Loucy (cell line): Measurements from ENCODE around the gene GRK3.

Source experiments
- H2AFZ ChIP-seq: fragments of 200-600 bp; sonication (generic); 2 replicates; pipeline ENCODE4 v1.6.0; 2016; ENCODE audit warnings: antibody characterized with exemption, mild to moderate bottlenecking, low read length, moderate library complexity
- H3F3A ChIP-seq: fragments of 200-600 bp; 2 replicates; pipeline ENCODE4 v1.6.0; 2016; ENCODE audit warnings: antibody characterized with exemption, low read depth, mild to moderate bottlenecking
- H3K27me3 ChIP-seq: fragments of 200-600 bp; sonication (generic); 2 replicates; pipeline ENCODE4 v1.6.1; 2014; ENCODE audit warnings: low read length, mild to moderate bottlenecking; ENCODE audit not compliant: insufficient read depth, poor library complexity, severe bottlenecking
- H3K36me3 ChIP-seq: fragments of 200-600 bp; sonication (generic); 2 replicates; pipeline ENCODE4 v1.6.1; 2016; ENCODE audit warnings: low read length; ENCODE audit not compliant: insufficient read depth
- H3K4me1 ChIP-seq: fragments of 200-600 bp; sonication (generic); 2 replicates; pipeline ENCODE4 v1.5.1; 2014; ENCODE audit warnings: low read length, mild to moderate bottlenecking; ENCODE audit not compliant: insufficient read depth, poor library complexity, severe bottlenecking
- H3K4me2 ChIP-seq: fragments of 200-600 bp; sonication (generic); 2 replicates; pipeline ENCODE4 v1.6.0; 2014; ENCODE audit warnings: antibody characterized with exemption, low read length, low read depth, mild to moderate bottlenecking; ENCODE audit not compliant: poor library complexity, severe bottlenecking
- H3K4me3 ChIP-seq: fragments of 200-600 bp; sonication (generic); 2 replicates; pipeline ENCODE4 v1.5.1; 2014; ENCODE audit warnings: low read length, mild to moderate bottlenecking, mixed read lengths; ENCODE audit not compliant: poor library complexity, severe bottlenecking
- H3K79me2 ChIP-seq: fragments of 200-600 bp; sonication (generic); 2 replicates; pipeline ENCODE4 v1.6.1; 2014; ENCODE audit warnings: low read length; ENCODE audit not compliant: insufficient read depth
- H3K9ac ChIP-seq: fragments of 200-600 bp; sonication (generic); 2 replicates; pipeline ENCODE4 v1.6.0; 2014; ENCODE audit warnings: mild to moderate bottlenecking, low read depth, low read length, moderate library complexity; ENCODE audit not compliant: poor library complexity, severe bottlenecking
- H3K9me2 ChIP-seq: fragments of 200-600 bp; sonication (generic); replicated peaks from 2 replicates; pipeline ENCODE4 v1.6.1; 2016; ENCODE audit warnings: low read depth, low read length, mixed read lengths
- H3K9me3 ChIP-seq: fragments of 200-600 bp; sonication (generic); 2 replicates; pipeline ENCODE4 v1.6.1; 2014; ENCODE audit warnings: mild to moderate bottlenecking, antibody characterized with exemption, low read length, low read depth; ENCODE audit not compliant: insufficient read depth
- H4K20me1 ChIP-seq: fragments of 200-600 bp; sonication (generic); 2 replicates; pipeline ENCODE4 v1.6.0; 2014; ENCODE audit warnings: antibody characterized with exemption, low read length, mild to moderate bottlenecking; ENCODE audit not compliant: insufficient read depth, poor library complexity, severe bottlenecking
- EZH2phosphoT487 ChIP-seq: fragments of 200-600 bp; IDR thresholded peaks from 2 replicates; pipeline ENCODE4 v1.6.1; 2018; ENCODE audit warnings: antibody characterized with exemption, mild to moderate bottlenecking, moderate library complexity, borderline replicate concordance
- TF ChIP-seq, protein P1 (sequence below): fragments of 200-600 bp; sonication (generic); conservative IDR thresholded peaks from 2 replicates; pipeline ENCODE4 v1.5.1; 2014; ENCODE audit warnings: mild to moderate bottlenecking, antibody characterized with exemption, low read length

Gene GRK3

DNA sequence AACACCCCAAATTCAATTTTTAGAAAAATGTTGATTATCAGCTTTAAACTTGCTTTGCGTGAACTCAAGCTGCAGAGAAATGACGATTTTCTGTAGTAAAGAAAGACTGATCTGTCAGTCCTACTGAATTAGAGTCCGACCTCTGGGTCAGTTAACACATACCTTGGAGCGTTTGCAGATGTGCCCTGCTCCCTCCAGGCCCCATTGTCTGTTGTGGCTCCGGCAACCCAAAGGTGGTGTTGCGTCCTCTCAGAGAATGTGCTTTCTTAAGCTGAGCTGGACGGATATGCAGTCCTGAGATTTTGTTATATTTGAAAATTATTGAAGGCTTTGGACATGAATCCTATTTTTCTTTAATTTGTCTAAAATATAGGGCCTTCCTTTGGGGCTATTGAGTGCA lies 146.0 kb downstream of the GRK3 start:
- no peaks in the 10 kb centered on the region for H3K27me3 ChIP-seq
- H3F3A ChIP-seq, result no peaks in the 10 kb centered on the region; the same call in 1 of the 2 replicates
- H3K9ac ChIP-seq, result no peak overlapping the region
- H4K20me1 ChIP-seq, result no peaks in the 10 kb centered on the region
- H3K79me2 ChIP-seq, result no peaks in the 10 kb centered on the region
- H3K4me3 ChIP-seq, result no peak overlapping the region
- H3K9me3 ChIP-seq, result no peaks in the 10 kb centered on the region
- no peaks in the 10 kb centered on the region for H3K9me2 ChIP-seq
- peaks cover 82% of the 10 kb centered on the region for H3K36me3 ChIP-seq
- peaks cover 41% of the 10 kb centered on the region for H3K4me1 ChIP-seq
- TF ChIP-seq EZH2phosphoT487, result no peak
- TF ChIP-seq, protein P1, sequence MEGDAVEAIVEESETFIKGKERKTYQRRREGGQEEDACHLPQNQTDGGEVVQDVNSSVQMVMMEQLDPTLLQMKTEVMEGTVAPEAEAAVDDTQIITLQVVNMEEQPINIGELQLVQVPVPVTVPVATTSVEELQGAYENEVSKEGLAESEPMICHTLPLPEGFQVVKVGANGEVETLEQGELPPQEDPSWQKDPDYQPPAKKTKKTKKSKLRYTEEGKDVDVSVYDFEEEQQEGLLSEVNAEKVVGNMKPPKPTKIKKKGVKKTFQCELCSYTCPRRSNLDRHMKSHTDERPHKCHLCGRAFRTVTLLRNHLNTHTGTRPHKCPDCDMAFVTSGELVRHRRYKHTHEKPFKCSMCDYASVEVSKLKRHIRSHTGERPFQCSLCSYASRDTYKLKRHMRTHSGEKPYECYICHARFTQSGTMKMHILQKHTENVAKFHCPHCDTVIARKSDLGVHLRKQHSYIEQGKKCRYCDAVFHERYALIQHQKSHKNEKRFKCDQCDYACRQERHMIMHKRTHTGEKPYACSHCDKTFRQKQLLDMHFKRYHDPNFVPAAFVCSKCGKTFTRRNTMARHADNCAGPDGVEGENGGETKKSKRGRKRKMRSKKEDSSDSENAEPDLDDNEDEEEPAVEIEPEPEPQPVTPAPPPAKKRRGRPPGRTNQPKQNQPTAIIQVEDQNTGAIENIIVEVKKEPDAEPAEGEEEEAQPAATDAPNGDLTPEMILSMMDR, result no peak
- no peak overlapping the region for H2AFZ ChIP-seq
- no peak overlapping the region for H3K4me2 ChIP-seq

DNA sequence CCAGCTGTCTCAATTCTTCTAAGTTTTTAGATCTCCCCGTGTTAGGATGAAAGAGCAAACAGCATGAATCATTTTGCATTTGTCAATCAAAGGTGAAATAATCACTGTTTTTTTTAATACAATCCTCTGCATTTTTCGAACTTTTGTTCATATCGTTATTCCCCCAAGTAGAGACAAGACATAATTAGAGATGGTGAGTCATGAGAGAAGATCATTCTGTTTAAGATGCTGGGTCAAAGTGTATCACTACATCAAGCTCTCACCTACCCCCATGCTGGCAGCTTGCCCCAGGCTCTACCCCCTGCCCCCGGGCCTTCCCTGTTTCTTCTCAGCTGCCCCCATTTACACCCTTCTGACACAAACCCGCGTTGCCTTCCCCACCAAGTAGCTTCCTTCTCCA lies 147.0 kb downstream of the GRK3 start:
- H3K79me2 ChIP-seq, result no peaks in the 10 kb centered on the region
- H4K20me1 ChIP-seq, result no peaks in the 10 kb centered on the region
- H2AFZ ChIP-seq, result no peak overlapping the region
- no peaks in the 10 kb centered on the region for H3K9me2 ChIP-seq
- no peaks in the 10 kb centered on the region; the same call in 1 of the 2 replicates for H3F3A ChIP-seq
- H3K4me2 ChIP-seq, result no peak overlapping the region
- no peak overlapping the region for H3K4me3 ChIP-seq
- TF ChIP-seq, protein P1, result no peak
- no peak for TF ChIP-seq EZH2phosphoT487
- H3K36me3 ChIP-seq, result peaks cover 83% of the 10 kb centered on the region
- peaks cover 41% of the 10 kb centered on the region for H3K4me1 ChIP-seq
- no peaks in the 10 kb centered on the region for H3K9me3 ChIP-seq
- H3K9ac ChIP-seq, result no peak overlapping the region
- H3K27me3 ChIP-seq, result no peaks in the 10 kb centered on the region

- Histone ChIP-seq H3K79me2 (no peaks in the 10 kb centered on the region), H4K20me1 (no peaks in the 10 kb centered on the region), H3K4me2 (no peak overlapping the region), H3K4me3 (no peak overlapping the region), H3F3A (no peaks in the 10 kb centered on the region; the same call in 1 of the 2 replicates), H2AFZ (no peak overlapping the region), H3K27me3 (no peaks in the 10 kb centered on the region), H3K9me3 (no peaks in the 10 kb centered on the region), H3K4me1 (peaks cover 41% of the 10 kb centered on the region), H3K9ac (peak overlapping the region; percentile 23), H3K36me3 (peaks cover 84% of the 10 kb centered on the region), H3K9me2 (no peaks in the 10 kb centered on the region)
- no peak for TF ChIP-seq EZH2phosphoT487
- TF ChIP-seq, protein P1, result no peak
These were observed 148.4 kb downstream of the GRK3 start for GRCh38 chr22:25712661-25713400.
